Lung (tissue), 12 donors: Measurements from ENCODE around the gene NAXD. TPM values are rescaled to one million over a fixed set of nuclear protein-coding genes. Genes with fewer than 3 reads are reported as not detected.
"Not testable (repeated sequence)": the region's sequence is repeated elsewhere in the genome, so short reads cannot be mapped to it uniquely, and the experiment has no call there.

Experiments
- ATAC-seq: fragments of 200-7000 bp; cut with Tn5 transposase; one replicate; pipeline ENCODE4 v1.9.1; 2020; ENCODE audit warnings: moderate number of reproducible peaks; ENCODE audit not compliant: insufficient read depth, low FRiP score
- DNase-seq, 3 donors: peaks; one replicate each; pipeline ENCODE4 v3.0.0-alpha.2; 2013 to 2017
- H3K27ac ChIP-seq, 2 donors: one replicate each; pipeline ENCODE4 v1.5.1; 2013; ENCODE audit warnings: mild to moderate bottlenecking in 2 of 2, moderate library complexity in 2 of 2, control low read depth in 1 of 2, inconsistent platforms in 1 of 2, low read depth in 1 of 2, low read length in 1 of 2
- H3K27me3 ChIP-seq, 3 donors: one replicate each; pipeline ENCODE4 v1.5.1; 2013; ENCODE audit warnings: low read length in 2 of 3; ENCODE audit not compliant: control insufficient read depth in 3 of 3, insufficient read depth in 3 of 3
- H3K36me3 ChIP-seq, 4 donors: one replicate each; pipeline ENCODE4 v1.5.1; 2013; ENCODE audit warnings: low read length in 4 of 4, mild to moderate bottlenecking in 1 of 4, moderate library complexity in 1 of 4; ENCODE audit not compliant: control insufficient read depth in 4 of 4, insufficient read depth in 4 of 4
- H3K4me1 ChIP-seq, 5 donors: one replicate each; pipeline ENCODE4 v1.5.1; 2013; ENCODE audit warnings: low read length in 5 of 5, mild to moderate bottlenecking in 2 of 5, moderate library complexity in 1 of 5; ENCODE audit not compliant: control insufficient read depth in 5 of 5, insufficient read depth in 5 of 5
- H3K4me3 ChIP-seq: one replicate; pipeline ENCODE4 v1.5.1; 2013; ENCODE audit warnings: mild to moderate bottlenecking, control low read depth, moderate library complexity
- H3K9ac ChIP-seq, 2 donors: one replicate each; pipeline ENCODE4 v1.5.1; 2013; ENCODE audit warnings: low read length in 2 of 2, control low read depth in 1 of 2; ENCODE audit not compliant: insufficient read depth in 1 of 2
- H3K9me3 ChIP-seq, 4 donors: one replicate each; pipeline ENCODE4 v1.5.1; 2013; ENCODE audit warnings: low read length in 3 of 4, mild to moderate bottlenecking in 1 of 4, moderate library complexity in 1 of 4; ENCODE audit not compliant: control insufficient read depth in 4 of 4, insufficient read depth in 3 of 4
- CTCF ChIP-seq: IDR thresholded peaks from 2 replicates; pipeline ENCODE4 v1.5.1; 2012; ENCODE audit warnings: mild to moderate bottlenecking; ENCODE audit errors: control extremely low read depth, extremely low read depth
- WGBS, 2 donors: extraction: QIAGEN DNeasy Blood & Tissue Kit; methylation state at CpG; one replicate each; pipeline ENCODE4 v1.1.7; 2013; 5-methylcytosine and 5-hydroxymethylcytosine counted together
- polyA plus RNA-seq, 2 donors: library from polyadenylated mRNA; stranded (reverse); fragments of 200-250 nt; gene quantifications; one replicate each; pipeline ENCODE4 v1.2.1, GENCODE V29; 2013
- total RNA-seq, 2 donors: library from RNA; depleted of rRNA in 1 of 2; stranded (reverse); fragments of >200 nt in 1 of 2; gene quantifications; one replicate each; pipeline ENCODE4 v1.2.1, GENCODE V29; 2014 to 2021
- donor health status: control.
- donor health status: control.
- donor health status: Bipolar disorder and iron deficiency.
- donor health status: healthy.
- donor health status: DM: yes; HTN: yes; CAD: no.

The NAXD gene
- total and polyA plus RNA-seq, 4 donors = 24.1 to 28.9 (median 28.6) TPM

DNA sequence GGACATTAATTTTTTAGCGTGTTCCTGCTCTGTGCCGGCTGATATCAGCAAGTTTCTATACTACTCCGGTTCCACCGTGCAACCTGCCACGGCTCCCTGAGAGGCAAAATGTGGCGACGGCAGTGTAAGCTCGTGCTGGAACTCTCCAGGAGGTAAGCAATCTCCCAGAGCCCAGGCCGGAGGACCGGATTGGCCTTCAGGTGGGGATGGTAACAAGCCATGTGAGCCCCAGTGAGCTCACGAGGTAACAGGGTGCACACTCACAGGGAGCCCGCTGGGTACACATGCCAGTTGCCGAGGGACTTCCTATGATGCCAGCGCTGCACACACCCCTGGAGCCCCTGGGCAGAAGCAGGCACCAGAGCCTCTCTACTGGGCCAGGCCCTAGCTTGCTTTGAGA lies 38.5 kb downstream of the NAXD start:
- no peak overlapping the region for H3K9ac ChIP-seq
- WGBS, 2 donors = 95 to 97% methylated on average over 14 of the region's 14 CpGs
- H3K27me3 ChIP-seq = no peaks in the 10 kb centered on the region
- H3K4me3 ChIP-seq = no peak overlapping the region
- DNase-seq = no peak
- TF ChIP-seq CTCF = no peak
- H3K27ac ChIP-seq = no peak overlapping the region
- peaks cover 0 to 5% (median 0%) of the 10 kb centered on the region in 4 donors for H3K9me3 ChIP-seq
- ATAC-seq = no peak
- H3K36me3 ChIP-seq = peaks cover 0 to 29% (median 8%) of the 10 kb centered on the region in 4 donors
- peaks cover 0 to 2% (median 0%) of the 10 kb centered on the region in 5 donors for H3K4me1 ChIP-seq

DNA sequence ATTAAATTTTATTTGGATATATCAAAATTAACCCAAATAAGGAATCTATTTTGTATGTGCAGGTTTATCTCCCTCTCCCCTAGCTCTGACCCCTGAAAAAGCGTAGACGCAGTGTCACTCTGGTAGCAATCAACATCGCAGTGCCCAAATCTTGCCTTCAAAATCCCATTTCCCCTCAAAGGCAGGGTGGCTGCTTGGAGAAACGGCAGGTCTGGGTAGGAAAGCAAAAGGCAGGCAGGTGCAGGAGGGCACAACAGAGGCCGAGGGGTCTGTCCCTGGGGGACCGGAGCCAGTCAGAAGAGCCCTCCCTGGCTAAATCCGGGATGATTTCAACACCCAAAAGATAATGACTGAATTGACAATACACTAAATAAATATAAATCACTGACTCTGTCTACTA lies 41.9 kb downstream of the NAXD start:
- TF ChIP-seq CTCF = no peak
- H3K4me3 ChIP-seq = no peak overlapping the region
- 95 to 97% methylated on average over 7 of the region's 7 CpGs for WGBS, 2 donors
- no peak overlapping the region for H3K27ac ChIP-seq
- peaks cover 0 to 10% (median 7%) of the 10 kb centered on the region in 4 donors for H3K9me3 ChIP-seq
- no peak for DNase-seq
- no peak overlapping the region for H3K9ac ChIP-seq
- ATAC-seq = no peak
- peaks cover 3 to 41% (median 18%) of the 10 kb centered on the region in 4 donors for H3K36me3 ChIP-seq
- no peaks in the 10 kb centered on the region for H3K27me3 ChIP-seq
- H3K4me1 ChIP-seq = peaks cover 0 to 2% (median 0%) of the 10 kb centered on the region in 5 donors

DNA sequence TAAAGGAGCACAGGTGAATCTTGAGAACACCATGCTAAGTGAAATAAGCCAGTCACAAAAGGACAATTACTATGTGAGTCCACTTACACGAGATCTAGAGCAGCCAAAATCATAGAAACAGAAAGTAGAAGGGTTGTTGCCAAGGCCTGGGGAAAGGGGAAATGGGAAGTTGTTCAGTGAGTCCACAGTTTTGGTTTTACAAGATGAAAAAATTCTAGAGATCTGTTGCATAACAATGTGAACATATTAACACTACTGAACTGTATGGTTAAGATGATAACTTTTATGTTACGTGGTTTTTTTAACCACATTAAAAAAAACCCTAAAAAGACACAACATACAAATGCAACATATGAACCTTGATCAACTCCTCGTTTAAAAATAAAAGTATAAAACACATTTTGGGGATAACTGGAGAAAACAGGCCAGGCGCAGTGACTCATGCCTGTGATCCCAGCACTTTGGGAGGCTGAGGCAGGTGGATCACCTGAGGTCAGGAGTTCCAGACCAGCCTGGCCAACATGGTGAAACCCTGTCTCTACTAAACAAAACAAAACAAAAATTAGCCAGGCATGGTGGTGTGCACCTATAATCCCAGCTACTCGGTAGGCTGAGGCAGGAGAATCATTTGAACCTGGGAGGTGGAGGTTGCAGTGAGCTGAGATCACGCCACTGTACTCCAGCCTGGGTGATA lies 43.0 kb downstream of the NAXD start:
- not testable (repeated sequence) for H3K4me1 ChIP-seq, H3K27me3 ChIP-seq, ATAC-seq, H3K9ac ChIP-seq, H3K4me3 ChIP-seq, H3K9me3 ChIP-seq, DNase-seq, H3K27ac ChIP-seq
- peaks cover 9 to 47% (median 25%) of the 10 kb centered on the region in 4 donors for H3K36me3 ChIP-seq
- 67 to 74% methylated on average over 6 of the region's 6 CpGs for WGBS, 2 donors

DNA sequence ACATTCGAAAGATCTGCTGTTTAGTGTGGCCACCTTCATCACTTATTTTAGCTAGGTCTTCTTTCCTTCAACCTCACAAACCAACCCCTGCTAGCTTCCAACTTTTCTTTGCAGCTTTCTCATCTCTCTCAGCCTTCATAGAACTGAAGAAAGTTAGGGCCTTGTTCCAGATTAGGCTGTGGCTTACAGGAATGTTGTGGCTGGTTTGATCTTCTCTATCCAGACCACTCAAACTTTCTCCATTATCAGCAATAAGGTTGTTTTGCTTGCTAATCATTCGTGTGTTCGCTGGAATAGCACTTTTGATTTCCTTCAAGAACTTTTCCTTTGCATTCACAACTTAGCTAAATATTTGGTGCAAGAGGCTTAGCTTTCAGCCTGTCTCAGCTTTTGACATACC lies 45.9 kb downstream of the NAXD start:
- Histone ChIP-seq H3K27ac (no peak overlapping the region), H3K36me3 (peaks cover 15 to 63% (median 33%) of the 10 kb centered on the region in 4 donors), H3K9me3 (peaks cover 0 to 10% (median 7%) of the 10 kb centered on the region in 4 donors), H3K4me1 (peaks cover 0 to 2% (median 0%) of the 10 kb centered on the region in 5 donors), H3K4me3 (no peak overlapping the region), H3K27me3 (no peaks in the 10 kb centered on the region), H3K9ac (no peak overlapping the region)
- DNase-seq = no peak
- TF ChIP-seq CTCF = no peak
- 95 to 97% methylated on average over 3 of the region's 3 CpGs for WGBS, 2 donors
- ATAC-seq = no peak
